Effector CD8-positive, alpha-beta T cell (primary cell): ENCODE measurements around the gene PLPPR2.
"Not testable (repeated sequence)": the region's sequence is repeated elsewhere in the genome, so short reads cannot be mapped to it uniquely, and the experiment has no call there.

ENCODE experiments used
- DNase-seq: peaks from one replicate; lab custom pipeline; 2025; lab: John Stamatoyannopoulos, UW
- total RNA-seq, 4 experiments: gene quantifications; one replicate each; lab custom pipeline; 2026; lab: John Stamatoyannopoulos, UW

Gene PLPPR2
- total RNA-seq, result 2.9 to 15.6 (median 9.0) reads per million in 4 experiments

GRCh38 chr19:11355160-11356073 lies at the start of gene PLPPR2:
TSS of gene PLPPR2 (plus strand) at chr19:11355432. CDS start at chr19:11357674, 2,242 bp downstream.
- peak; percentile 75 for DNase-seq

GRCh38 chr19:11306337-11306736 lies 48.9 kb upstream of the PLPPR2 start:
- no peak for DNase-seq

- DNase-seq, result not testable (repeated sequence)
Measured at GRCh38 chr19:11320278-11320995, 34.8 kb upstream of the PLPPR2 start.

DNA sequence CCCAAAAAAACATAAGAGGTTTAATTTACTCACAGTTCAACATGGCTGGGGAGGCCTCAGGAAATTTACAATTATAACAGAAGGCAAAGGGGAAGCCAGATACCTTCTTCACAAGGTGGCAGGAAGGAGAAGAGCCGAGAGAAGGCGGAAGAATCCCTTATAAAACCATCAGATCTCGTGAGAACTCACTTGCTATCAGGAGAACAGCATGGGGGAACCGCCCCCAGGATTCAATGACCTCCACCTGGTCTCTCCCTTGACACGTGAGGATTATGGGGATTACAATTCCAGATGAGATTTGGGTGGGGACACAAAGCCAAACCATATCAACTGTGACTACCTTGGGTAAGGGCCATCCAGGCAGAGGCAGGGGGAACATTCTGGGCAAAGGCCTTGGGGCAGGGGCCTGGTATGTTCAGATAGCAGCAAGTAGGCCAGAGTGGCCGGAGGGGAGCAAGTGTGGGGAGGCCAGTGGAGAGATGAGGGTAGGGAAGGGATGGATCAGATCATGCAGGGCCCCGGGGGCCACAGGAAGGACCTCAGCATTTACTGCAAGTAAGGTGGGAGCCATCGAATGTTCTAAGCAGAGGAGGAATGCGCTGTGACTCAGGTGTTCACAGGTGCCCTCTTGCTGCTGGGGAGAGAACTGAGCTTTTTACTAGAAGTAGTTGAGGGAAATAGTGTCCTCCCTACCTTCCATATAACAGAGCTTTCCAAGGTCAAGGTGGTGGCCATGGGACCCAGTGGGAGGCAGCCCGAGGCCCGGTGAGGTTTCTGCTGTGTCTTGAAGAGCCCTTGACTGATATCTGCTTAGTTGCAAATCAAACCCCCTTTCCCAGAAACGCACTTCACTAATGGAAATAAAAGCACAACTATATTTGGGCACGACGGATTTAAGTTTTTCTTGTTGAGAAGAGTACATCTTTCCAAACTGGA lies 33.8 kb upstream of the PLPPR2 start:
- DNase-seq, result no peak

GRCh38 chr19:11322269-11323024 lies 32.8 kb upstream of the PLPPR2 start:
- no peak for DNase-seq

DNA sequence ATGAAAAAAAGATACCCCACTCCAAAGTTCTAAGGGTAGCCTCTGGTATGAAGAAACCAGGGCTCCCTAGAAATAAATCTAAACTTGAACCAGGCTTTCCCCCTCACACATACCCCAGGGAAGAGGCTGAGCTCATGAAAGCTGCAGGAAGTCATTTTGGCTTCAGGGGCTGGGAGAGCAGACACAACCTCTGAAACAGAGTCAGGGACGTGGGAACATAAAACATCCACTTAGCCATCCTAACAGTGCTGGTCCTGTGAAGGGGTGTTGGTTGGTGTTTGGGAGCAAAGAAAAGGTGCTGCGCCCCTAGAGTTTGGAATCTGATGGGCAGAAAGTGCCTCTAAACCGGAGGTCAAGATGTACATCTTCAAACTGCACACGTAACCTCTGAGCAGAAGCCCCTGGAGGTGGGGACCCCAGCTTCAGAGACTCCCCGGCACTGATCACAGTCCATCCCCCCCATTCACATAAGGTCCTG lies 31.6 kb upstream of the PLPPR2 start:
- DNase-seq, result no peak

DNA sequence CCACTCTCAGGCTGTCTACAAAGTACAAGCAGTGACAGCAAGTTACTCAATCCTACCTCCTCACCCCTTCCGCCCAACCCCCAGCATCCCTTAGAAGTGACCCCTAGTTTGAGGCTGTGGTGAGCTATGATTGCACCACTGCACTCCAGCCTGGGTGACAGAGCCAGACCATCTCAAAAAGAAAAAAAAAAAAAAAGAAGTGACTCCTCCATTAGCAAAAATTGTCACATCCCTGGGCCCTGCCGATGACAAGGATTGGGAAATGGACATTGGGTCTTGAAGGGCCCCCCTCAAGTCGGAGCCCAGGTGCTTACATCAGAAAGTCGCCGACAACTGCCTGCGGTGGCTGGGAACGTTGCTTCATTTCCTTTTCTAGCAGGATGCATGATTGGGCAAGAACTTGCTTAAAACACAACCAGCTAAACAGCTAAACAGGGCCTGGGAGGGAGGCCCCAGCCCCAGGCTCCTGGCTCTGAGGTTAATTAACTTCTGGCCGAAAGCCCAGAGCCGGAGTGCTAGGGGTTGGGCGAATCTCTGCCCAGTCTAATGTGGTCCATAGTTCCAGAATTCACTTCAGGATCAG lies 31.1 kb upstream of the PLPPR2 start:
- no peak for DNase-seq

DNA sequence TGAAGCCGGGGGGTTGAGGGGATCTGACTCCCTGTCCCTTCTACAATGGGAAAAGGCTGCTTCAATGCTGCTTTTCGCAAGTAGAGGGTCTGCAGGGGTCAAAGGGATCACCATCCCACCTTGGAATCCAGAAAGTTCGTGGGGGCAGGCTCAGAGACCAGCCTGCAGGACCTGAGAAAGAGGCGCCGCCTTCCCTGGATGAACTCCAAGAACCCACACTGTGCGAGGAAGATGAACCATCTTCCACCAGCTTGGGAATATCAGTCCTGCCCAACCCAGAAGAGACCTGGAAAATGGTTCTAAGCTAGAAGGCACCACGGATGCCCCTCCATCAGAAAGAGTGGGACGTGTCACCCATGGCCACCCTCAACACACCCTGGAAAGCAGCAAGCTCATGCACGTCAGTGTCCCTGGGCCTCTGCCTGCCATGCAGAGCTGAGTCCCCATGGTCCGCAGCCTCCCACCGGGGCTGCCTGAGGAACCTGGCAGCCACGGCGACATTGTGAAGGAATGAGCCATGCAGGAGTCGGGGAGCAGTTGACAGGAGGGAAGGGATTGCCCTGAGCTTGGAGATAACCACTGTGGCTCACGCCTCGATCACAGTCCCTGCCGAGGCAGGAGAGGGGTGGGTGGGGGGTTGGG lies 30.4 kb upstream of the PLPPR2 start:
- no peak for DNase-seq

DNA sequence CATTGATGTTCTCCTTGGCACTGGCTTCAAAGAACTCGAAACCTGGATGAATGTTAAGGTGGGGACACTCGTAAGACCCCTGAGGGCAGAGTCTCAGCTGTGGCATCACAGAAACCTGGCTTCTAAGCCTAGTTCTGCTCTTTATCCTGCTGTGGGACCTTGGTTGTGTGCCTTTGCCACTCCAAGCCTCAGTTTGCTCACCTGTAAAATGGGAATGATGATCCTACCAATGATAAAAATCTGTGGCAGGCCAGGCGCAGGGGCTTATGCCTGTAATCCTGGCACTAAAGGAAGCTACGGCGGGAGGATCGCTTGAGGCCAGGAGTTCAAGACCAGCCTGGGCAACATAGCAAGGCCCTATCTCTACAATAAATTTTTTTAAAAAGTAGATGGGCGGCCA lies 29.7 kb upstream of the PLPPR2 start:
- no peak for DNase-seq

GRCh38 chr19:11330127-11330526 lies 25.1 kb upstream of the PLPPR2 start:
- no peak for DNase-seq

- no peak for DNase-seq
Measured at GRCh38 chr19:11331502-11331901, 23.7 kb upstream of the PLPPR2 start.

- DNase-seq, result no peak
Measured at GRCh38 chr19:11332822-11333221, 22.4 kb upstream of the PLPPR2 start.

GRCh38 chr19:11333838-11334237 lies 21.4 kb upstream of the PLPPR2 start:
- DNase-seq, result not testable (repeated sequence)

DNA sequence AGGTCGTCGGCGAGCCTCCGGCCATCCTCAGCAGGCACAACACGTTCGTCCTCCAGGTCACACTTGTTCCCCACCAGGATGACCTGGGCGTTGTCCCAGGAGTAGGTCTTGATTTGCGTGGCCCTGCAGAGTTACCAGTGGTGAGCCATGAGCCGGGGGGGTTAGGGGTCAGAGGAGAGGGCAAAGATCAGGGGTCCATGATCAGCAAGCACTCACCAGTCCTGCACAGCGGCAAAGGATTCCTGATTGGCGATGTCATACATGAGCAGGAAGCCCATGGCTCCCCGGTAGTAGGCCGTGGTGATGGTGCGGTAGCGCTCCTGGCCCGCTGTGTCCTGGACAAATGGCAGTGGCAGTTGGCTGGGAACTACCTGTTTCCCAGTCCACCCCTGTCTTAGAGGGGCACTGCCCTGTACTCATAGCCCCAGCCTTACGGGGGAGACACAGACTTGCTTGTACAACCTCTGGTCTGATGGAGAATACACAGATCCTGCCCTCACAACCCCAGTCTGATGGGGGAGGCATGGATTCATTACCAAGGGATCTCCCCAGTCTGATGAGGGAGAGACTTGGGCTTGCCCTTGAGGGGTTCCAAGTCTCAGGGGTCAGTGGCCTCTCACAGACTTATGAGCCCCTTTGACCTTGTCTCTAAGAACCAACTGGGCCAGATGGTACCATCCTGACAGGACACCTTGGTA lies 19.6 kb upstream of the PLPPR2 start:
- no peak for DNase-seq

- no peak for DNase-seq
Measured at GRCh38 chr19:11337080-11337479, 18.2 kb upstream of the PLPPR2 start.

GRCh38 chr19:11338121-11338520 lies 17.1 kb upstream of the PLPPR2 start:
- DNase-seq, result no peak

DNA sequence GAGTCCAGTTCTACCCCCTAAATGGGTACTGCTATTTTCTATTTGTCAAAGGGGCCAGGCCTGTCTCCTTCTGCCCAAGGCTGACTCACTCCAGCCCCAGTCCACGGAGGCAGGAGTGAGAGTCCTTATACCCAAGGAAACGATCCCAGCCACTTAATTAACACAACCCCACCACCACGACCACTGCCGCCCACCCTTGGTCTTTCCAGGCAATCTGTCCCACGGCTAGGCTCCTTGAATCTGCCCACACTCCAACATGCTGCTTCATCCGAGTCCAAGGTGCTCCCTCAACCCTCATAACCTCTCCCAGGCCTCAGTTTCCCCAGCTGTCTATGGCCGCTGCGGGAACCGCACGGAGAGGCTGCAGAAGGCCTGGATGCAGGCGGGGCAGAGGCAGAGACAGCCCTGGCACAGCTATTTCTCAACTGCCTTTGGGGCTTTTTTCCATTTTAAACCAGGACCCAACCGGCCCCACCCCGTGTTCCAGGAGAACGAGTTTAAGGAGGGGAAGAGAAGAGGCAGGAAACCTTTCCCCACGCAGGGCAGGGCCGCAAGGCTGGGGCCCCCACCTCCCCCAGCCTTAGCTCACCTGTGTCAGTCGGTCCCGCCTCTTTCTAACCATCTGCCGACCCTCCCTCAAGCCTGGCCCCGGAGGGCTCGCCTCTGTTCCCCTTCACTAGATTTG lies 16.5 kb upstream of the PLPPR2 start:
- DNase-seq, result no peak

DNA sequence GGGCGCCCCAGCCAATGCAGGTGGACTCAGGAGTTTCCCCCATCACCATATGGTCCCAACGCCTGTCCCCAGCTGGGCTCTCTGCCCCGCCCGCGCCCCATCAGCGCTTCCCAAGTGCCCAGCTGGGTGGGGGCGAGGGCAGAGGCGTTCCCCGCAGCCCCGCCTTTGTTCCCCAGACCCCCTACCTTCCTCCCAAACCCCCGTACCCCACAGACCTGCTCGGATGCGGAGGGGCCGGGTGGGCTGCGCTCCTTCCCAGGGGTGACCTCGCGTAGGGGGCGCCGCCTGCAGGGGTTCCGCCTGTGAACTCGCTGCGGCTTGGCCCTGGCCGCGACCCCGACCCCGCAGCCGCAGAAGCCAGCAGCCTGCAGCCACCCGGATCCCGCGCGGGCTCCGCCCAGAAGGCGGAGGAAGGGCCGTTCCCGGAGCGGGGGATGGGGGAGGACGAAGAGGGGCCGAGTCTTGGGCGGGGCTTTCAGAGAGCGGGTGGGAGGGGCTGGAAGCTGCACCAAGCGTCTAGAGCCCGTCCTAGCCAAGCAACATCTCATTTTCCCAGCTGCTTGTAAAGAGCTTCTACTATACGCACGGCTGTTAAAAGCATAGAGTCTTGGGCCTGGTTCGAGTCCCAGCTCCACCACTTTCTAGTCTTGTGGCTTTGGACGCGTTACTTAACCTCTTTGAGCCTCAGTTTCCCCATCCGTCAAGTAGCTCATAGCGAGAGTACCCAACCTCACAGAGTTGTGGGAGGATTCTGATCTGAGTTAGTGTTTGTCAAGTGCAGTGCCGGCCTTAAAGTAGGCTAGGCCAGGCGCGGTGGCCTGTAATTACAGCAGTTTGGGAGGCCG lies 15.8 kb upstream of the PLPPR2 start, which contains the start of gene RAB3D:
Gene RAB3D (minus strand): TSS at position 404 of the 845 bp plus-strand sequence. CDS start 2,258 bp downstream, outside the sequence.
- DNase-seq, result peak; percentile 62
